HG02943 (cell line): ENCODE measurements around the gene FAM13A.
"Not testable (repeated sequence)": the region's sequence is repeated elsewhere in the genome, so short reads cannot be mapped to it uniquely, and the experiment has no call there.

Experiments
- ATAC-seq: cut with Tn5 transposase; IDR thresholded peaks from one replicate; pipeline ENCODE4 v1.9.1; 2021; ENCODE audit warnings: mild to moderate bottlenecking, low read depth, moderate library complexity; ENCODE audit not compliant: unreplicated experiment

Gene FAM13A

DNA sequence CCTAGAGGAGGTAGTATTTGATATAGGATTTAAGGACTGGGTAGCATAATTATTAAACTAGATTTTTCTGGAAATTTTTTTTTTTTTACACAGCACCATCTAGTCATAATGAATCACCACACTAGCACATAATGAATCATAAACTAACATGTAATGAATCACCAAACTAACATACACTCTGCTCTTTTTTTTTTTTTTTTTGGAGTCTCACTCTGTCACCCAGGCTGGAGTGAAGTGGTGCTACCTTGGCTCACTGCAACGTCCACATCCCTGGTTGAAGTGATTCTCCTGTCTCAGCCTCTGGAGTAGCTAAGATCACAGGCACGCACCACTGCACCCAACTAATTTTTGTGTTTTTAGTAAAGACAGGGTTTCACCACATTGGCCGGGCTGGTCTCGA, 92.5 kb downstream of the FAM13A start:
- ATAC-seq = no peak

DNA sequence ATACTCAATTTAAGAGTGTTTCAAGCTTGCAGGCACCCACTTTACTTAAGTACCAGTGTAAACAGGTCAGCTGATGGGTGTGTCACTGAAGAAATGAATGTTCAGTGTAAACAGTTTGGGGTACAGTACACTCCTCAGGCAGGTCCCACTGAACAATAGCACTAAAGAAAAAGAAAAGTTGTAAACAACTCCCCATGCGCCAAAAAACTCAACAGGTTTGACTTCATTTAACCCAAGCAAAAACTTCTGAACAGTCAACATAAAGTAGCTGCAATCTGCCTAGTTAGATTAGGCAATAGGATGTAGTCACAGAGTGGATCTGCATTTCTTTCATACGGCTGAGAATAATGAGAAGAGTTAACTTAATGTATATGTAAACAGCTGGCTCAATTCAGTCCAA, 93.2 kb downstream of the FAM13A start:
- no peak for ATAC-seq

DNA sequence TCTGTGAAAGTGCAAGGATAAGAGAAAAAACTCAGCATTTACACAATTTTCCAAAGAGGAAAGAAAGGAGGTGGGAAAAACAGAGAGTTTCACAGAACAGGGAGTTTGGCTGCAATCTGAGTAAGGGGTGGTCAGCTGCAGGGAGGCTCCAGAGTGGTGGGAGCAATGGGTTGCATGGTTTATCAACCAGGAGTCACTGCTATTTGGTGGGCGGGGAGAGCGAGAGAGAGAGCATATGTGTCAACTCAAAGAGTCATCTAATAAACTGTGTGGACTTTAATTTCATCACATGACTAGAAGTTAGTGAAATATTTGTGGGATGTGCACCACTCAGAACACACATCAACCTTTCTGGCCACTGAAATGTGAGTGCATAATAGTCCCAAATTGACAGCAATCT, 94.6 kb downstream of the FAM13A start:
- ATAC-seq = no peak

DNA sequence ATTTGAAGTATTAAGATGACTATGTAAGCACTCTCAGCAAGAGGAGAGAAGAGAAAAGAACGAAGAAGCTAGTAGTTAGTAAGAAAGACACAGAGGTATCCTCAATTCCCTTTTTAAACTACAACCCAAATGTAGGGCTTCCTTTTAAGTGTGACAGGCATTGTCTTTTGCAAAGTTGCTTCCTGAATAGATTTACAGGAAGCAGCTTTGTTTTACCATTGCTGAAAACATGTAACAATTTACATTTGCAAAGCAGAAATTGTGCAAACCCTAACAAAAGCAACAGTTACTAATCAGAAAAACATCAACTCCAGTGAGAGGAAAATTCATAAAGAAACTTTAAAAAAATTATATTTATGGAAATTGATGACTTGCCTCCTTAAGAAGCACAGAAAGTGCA, 96.4 kb downstream of the FAM13A start:
- ATAC-seq = no peak

DNA sequence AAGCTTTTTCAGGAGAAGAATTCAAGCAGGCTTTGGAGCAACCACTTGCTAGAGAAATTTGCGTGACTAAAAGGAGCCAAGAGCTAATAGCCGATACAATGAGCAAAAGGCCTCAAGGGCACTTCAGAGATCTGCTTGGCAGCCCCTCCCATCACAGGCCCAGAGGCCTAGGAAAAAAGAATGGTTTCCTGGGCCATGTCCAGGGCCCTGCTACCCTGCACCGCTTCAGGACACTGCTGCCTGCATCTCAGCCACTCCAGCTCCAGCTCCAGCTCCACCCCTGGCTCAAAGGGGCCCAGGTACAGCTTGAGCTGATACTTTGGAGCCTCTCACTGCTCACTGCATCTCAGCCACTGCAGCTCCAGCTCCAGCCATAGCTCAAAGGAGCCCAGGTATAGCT, 98.9 kb downstream of the FAM13A start:
- ATAC-seq = no peak

DNA sequence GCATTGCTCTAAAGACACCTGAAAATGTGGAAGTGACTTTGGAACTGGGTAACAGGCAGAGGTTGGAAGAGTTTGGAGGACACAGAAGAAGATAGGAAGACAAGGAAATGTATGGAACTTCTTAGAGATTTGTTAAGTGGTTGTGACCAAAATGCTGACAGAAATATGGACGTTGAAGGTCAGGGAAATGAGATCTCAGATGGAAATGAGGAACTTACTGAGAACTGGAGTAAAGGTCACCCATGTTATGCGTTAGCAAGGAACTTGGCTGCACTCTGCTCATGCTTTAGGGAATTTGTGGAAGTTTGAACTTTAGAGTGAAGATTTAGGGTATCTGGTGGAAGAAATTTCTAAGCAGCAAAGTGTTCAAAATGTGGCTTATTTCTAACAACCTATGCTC, 99.4 kb downstream of the FAM13A start:
- ATAC-seq = no peak

DNA sequence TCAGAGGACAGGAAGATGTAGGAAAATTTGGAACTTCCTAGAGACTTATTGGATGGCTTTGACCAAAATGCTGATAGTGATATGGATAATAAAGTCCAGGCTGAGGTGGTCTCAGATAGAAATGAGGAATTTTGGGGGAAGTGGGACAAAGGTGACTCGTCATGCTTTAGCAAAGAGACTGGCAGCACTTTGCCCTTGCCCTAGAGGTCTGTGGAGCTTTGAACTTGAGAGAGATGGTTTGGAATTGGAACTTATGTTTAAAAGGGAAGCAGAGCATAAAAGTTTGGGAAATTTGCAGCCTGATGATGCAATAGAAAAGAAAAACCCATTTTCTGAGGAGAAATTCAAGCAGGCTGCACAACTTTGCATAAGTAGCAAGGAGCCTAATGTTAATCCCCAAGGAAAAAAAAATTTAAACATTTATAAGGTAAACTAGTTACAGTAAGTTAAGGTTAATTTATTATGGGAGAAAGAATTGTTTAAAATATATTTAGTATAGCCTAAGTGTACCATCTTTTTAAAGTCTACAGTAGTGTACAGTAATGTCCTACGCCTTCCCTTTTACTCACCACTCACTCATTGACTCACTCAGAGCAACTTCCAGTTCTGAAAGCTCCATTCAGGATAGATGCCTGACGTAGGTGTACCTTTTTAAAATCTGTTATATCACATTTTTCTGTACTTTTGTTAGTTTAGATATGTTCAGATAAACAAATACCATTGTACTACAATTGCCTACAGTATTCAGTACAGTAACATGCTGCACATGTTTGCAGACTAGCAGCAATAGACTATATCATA, 101.2 kb downstream of the FAM13A start:
- ATAC-seq = no peak

DNA sequence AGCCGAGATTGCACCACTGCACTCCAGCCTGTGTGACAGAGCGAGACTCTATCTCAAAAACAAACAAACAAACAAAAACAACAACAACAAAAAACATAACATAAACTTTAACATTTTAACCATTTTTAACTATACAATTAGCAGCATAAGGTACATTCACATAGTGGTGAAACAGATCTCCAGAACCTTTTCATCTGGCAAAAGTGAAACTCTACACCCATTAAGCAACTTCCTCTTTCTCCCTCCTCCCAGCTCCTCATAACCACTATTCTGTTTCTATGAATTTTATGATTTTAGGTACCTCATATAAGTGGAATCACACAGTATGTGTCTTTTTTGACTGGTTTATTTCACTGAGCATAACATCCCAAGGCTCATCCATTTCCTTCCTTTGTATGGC, 103.6 kb downstream of the FAM13A start:
- no peak for ATAC-seq

DNA sequence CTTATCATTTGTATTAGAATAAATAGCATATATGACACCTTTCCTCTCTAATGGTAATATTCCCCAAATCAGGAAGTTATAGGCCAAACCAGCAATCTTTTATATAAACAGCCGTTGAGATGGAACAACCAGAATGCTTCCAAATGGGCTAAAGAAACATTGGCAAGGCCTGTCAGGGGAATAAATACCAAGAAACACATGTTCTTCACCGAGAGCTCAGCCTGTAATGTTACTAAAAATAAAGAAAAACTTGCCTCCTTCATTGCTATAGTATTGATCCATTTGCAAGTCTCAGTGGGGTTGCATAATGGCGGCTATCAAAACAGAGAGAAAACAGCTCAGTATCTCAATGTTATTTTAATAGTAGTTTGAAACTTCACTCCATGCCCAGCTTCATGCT, 104.9 kb downstream of the FAM13A start:
- no peak for ATAC-seq

DNA sequence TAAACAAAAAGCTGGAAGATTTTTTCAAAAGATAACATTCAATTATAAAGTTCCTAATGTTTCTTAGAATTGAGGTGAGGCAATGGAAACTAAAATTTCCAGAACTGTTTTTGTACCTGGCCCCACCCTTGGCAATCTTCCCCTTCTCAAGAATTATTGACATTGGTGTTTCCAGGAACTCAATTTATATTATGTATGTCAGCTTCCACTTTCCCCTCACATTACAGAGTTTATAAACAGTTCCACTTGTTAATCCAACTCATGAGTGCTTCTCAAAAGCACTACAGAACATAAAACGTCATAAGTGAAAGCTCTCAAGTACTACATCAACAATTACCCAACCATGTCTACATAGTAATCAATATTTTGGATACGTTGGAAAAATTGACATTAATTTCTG, 107.4 kb downstream of the FAM13A start:
- no peak for ATAC-seq

DNA sequence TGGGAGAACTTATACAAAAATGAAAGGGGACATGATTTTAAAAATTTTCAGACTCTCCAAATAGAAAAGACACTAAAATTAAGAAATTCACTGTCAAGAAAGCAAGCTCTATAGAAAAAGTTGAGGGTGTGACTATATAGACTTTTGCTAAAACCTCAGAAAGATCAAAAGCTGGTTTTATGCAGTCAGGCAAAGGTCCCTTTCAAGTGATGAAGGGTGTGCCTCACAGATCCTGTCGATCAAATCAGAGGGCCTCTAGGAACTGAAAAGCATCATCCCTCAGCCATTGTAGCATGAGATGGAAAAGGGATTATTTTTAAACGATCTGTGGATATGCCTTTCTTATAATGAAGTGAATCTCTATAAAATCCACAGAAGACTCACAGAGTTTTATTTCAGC, 116.5 kb downstream of the FAM13A start:
- no peak for ATAC-seq

DNA sequence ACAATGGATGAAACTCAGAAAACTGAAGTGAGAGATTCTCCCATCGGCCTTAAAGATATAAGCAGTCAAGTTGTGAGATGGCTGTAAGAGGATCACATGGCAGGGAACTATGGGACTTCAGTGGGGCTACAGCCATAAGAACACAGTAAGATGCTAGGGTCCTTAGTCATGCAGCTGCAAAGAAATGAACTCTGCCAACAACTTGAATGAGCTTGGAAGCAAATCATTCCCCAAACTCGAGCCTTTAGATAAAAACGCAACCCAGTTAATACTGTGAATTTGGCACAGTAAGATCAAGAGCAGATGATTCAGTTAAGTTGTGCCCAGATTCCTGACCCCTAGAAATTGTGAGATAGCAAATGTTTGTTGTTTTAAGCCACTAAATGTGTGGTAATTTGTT, 117.3 kb downstream of the FAM13A start:
- ATAC-seq = no peak

DNA sequence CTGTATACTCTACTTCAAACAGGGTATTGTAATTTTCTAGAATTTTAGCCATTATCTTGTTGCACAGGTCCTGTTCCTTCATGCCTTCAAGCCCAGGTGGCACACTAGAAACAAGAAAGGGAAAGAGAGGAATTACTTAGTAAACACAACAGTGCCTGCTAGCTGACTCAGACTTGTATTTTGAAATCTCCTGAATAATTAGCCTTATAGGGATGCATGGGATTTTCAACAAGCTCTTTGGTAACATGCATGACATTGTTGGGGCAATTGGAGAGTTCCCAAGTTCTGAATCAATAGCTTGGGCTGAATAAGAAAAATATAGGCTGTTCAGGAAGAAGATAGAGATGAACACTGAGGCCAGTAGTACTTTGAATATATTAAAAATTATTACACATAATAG, 118.8 kb downstream of the FAM13A start:
- no peak for ATAC-seq

DNA sequence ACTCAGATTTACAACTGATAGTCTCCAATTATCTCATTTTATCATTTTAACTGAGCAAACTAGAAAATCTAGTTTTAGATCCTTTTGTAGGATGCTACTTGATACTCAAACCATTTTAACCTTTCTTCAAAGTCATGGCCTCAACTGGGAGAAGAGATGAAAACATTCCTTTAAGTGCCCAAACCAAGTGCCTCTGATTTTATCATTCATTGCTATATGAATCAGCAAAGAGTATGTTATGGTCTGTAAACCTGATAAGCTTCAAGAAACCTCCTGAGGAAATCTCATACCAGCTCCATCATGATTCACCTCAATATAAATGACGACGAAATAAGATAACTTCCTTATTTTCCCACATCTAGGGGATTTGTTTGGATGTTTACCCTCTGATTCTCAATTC, 119.9 kb downstream of the FAM13A start:
- ATAC-seq = no peak

DNA sequence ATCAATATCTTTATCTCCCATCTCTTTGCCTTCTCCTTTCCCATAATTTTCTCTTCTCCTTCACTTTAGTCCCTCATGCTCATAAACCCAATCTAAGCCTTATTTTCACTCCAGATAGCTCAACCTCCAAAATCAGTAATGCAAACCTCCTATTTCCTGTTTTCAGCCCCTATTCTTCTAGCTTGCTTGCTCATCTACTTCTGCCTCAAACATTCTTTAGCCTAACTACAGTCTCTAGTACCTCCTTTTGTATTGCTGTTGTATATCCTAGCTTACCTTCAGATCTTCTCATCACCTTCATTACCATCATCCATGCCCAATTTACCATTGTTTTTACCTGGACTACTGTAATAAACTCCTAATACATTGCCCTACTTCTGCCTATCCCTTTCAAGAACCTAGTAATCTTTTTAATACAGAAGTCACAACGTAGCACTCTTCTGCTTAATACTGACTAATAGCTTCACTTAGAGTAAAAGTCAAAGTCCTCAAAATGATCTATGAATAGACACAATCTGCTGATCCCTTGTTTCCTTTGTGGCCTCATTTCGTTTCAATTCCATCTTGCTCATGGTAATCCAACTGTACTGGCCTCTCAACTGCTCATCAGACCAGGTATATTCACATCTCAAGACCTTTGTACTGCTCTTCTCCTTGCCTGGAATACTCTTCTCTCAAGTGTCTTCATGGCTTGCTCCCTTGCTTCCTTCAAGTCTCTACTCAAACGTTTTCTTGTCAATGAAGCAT, 123.4 kb downstream of the FAM13A start:
- no peak for ATAC-seq

DNA sequence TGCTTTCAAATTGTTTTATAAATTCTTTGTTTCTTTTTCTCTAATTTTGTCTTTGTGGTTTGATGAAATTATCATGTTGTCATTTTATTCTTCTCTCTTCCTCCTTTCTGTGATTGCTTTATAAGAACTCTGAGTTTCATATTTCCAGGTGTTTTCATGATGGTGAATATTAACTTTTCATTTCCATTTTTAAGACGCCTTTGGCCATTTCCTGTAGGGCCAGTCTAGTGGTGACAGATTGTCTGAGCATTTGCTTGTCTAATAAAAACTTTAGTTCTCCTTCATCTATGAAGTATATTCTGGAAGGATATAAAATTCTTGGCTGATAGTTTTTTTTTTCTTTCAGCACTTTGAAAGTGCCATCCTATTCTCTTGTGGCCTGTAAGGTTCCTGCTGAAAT, 128.1 kb downstream of the FAM13A start:
- peak; percentile 54 for ATAC-seq

DNA sequence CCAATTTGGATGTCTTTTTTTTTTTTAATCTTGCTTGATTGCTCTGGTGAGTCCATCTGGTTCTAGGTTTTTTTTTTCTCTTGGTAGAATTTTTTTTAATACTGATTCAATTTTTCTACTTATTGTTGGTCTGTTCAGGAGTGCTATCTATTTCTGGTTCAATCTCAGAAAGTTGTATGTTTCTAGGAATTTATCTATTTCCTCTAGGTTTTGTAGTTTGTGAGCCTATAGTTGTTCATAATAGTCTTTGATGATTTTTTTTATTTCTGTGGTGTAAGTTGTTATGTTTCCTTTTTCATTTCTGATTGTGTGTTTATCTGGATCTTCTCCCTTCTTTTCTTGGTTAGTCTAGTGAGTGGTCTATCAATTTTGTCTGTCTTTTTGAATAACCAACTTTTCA, 129.6 kb downstream of the FAM13A start:
- ATAC-seq = no peak

DNA sequence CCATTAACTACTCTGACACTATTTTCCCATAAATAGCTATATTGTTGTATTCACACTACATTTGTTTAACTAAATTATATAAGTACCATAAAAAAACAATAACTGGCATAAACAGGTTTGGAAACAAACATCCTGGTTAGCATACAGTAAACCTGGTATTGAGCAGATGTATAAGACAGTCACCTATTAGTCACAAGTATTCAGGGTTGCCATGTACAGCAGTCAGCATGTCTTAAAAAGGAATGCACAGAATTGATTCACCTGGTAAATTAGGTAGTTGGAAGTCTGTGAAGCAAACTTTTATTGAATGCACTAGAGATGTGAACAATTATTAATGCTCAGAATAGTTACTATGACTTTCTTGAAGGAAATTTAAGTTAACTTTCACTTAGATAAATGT, 137.9 kb downstream of the FAM13A start:
- no peak for ATAC-seq

DNA sequence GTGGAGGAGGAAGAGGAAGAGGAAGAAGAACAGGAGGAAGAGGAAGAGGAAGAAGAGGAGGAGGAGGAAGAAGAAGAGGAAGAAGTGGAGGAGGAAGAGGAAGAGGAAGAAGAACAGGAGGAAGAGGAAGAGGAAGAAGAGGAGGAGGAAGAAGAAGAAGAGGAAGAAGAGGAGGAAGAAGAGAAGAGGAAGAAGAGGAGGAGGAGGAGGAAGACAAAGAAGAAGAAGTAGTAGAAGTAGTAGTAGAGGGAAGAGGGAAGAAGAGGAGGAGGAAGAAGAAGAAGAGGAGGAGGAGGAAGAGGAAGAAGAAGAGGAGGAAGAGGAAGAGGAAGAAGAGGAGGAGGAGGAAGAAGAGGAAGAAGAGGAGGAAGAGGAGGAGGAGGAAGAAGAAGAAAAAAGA, 143.8 kb downstream of the FAM13A start:
- not testable (repeated sequence) for ATAC-seq

DNA sequence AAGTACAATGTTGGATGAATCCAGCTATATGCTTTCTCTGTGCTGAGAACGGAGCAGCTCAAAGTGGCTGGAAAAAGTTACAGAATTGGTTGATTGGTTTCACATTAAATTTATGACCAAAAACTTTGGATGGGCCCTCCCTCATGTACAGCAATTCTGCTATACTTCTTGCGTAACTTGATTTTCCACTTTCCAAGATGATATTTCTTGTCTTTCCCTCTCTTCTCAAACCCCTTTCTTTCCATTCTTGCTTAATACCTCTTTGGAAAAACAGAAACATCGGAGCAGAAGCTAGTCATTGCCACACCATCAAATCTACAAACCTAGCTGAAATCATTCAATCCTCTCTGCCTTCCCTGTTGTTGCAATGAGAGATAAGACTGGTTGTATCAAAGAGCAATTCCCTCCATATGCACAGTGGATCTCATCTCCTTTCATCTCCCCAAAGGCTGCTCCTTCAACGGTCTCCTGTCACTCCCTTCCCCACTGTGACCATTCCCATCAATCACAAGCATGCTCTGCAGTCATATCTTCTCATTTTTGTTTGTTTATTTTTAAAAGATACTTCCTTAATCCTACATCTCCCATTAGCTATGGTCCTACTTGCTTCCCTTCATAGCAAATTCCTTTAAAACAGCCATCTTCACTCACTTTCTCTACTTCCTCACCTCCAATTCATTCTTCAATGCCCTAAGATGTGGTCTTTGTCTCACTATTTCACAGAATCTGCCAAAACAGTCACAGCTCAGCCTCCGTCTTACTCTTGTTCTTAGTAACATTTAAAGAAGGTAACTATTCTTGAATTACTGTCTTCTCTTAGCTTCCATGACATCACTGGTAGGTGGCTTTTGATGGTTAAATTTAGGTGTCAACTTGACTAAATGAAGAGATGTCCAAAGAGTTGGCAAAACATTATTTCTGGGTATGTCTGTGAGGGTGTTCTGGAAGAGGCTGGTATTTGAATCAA, 145.5 kb downstream of the FAM13A start:
- no peak for ATAC-seq

DNA sequence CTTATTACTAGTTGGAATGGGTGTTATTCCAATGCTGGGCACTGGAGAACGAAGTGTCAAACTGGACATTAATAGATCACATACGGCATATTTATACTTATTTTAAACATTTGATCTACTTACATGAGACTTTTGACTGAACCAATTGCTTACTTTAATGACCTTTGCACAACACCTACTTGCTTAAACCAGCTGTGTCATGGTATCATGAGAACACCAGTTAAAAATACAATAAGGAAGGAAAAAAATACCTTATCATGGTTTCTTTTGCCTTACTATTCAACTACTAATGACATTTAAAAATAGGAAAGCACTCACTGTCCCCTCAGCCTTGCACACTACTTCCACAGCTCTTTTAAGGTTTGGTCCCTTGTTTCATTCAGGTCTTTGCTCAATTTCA, 146.9 kb downstream of the FAM13A start:
- ATAC-seq = no peak
